Chondrocyte (in vitro differentiated cells): Measurements from ENCODE around the gene LRRTM4. TPM values are rescaled to one million over a fixed set of nuclear protein-coding genes. Genes with fewer than 3 reads are reported as not detected.
"Not testable (repeated sequence)": the region's sequence is repeated elsewhere in the genome, so short reads cannot be mapped to it uniquely, and the experiment has no call there.

Experiments used
- DNase-seq: peaks from one replicate; pipeline ENCODE4 v3.0.0; 2021; ENCODE audit warnings: mixed read lengths, low spot score
- H3K27ac Mint-ChIP-seq: one replicate; pipeline ENCODE4 v1.8.0; 2021; ENCODE audit warnings: mild to moderate bottlenecking, moderate library complexity, mixed read lengths; ENCODE audit not compliant: unreplicated experiment
- H3K27me3 Mint-ChIP-seq: 2 replicates; pipeline ENCODE4 v1.8.0; 2021; ENCODE audit warnings: low read depth, mixed read lengths
- H3K36me3 Mint-ChIP-seq: 2 replicates; pipeline ENCODE4 v1.8.0; 2021; ENCODE audit warnings: low read depth, mixed read lengths
- H3K4me1 Mint-ChIP-seq: 2 replicates; pipeline ENCODE4 v1.8.0; 2021; ENCODE audit warnings: low read depth, mild to moderate bottlenecking, mixed read lengths
- H3K4me3 Mint-ChIP-seq: one replicate; pipeline ENCODE4 v1.8.0; 2021; ENCODE audit warnings: mild to moderate bottlenecking, moderate library complexity, mixed read lengths; ENCODE audit not compliant: unreplicated experiment
- H3K9me3 Mint-ChIP-seq: 2 replicates; pipeline ENCODE4 v1.8.0; 2021; ENCODE audit warnings: low read depth, mixed read lengths
- CTCF ChIP-seq: fragments of 200-600 bp; sonication (generic); IDR thresholded peaks from 2 replicates; pipeline ENCODE4 v1.5.0; 2021; ENCODE audit warnings: antibody characterized with exemption, mild to moderate bottlenecking, moderate library complexity
- total RNA-seq: library from RNA; stranded (reverse); gene quantifications from 3 replicates; pipeline ENCODE4 v1.2.1, GENCODE V29; 2021

The LRRTM4 gene
- total RNA-seq, 1 donor from 2014 or later: not detected

GRCh38 chr2:77099961-77100360 is 422.2 kb downstream of the LRRTM4 start:
- no peak overlapping the region for H3K27ac Mint-ChIP-seq
- H3K4me1 Mint-ChIP-seq: no peaks in the 10 kb centered on the region
- TF ChIP-seq CTCF: no peak
- H3K36me3 Mint-ChIP-seq: no peaks in the 10 kb centered on the region
- peaks cover 12% of the 10 kb centered on the region for H3K27me3 Mint-ChIP-seq
- DNase-seq: no peak
- H3K9me3 Mint-ChIP-seq: no peaks in the 10 kb centered on the region
- H3K4me3 Mint-ChIP-seq: no peak overlapping the region

DNA sequence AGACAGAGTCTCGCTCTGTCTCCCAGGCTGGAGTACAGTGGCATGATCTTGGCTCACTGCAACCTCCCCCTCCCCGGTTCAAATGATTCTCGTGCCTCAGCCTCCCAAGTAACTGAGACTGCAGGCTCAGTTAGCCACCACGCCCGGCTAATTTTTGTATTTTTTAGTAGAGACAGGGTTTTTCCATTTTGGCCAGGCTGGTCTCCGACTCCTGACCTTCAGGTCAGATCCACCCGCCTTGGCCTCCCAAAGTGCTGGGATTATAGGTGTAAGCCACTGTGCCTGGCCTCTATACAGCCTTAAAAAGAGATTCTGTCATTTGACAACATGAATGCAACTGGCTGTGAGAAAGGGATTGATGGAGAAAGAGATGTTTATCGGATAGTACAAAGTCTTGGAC is 426.7 kb downstream of the LRRTM4 start:
- H3K4me3 Mint-ChIP-seq, DNase-seq, H3K27ac Mint-ChIP-seq, H3K4me1 Mint-ChIP-seq, H3K9me3 Mint-ChIP-seq, H3K36me3 Mint-ChIP-seq: not testable (repeated sequence)
- peaks cover 36% of the 10 kb centered on the region for H3K27me3 Mint-ChIP-seq

GRCh38 chr2:77095096-77095495 is 427.1 kb downstream of the LRRTM4 start:
- Mint-ChIP-seq H3K27ac (no peak overlapping the region), H3K9me3 (no peaks in the 10 kb centered on the region), H3K27me3 (peaks cover 40% of the 10 kb centered on the region), H3K36me3 (no peaks in the 10 kb centered on the region), H3K4me3 (no peak overlapping the region), H3K4me1 (no peaks in the 10 kb centered on the region)
- DNase-seq: no peak
- TF ChIP-seq CTCF: no peak

DNA sequence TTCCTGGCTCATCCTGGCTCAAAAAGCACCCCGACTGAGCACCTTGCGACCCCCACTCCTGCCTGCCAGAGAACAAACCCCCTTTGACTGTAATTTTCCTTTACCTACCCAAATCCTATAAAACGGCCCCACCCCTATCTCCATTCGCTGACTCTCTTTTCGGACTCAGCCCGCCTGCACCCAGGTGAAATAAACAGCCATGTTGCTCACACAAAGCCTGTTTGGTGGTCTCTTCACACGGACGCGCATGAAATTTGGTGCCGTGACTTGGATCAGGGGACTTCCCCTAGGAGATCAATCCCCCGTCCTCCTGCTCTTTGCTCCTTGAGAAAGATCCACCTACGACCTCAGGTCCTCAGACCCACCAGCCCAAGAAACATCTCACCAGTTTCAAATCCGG is 433.8 kb downstream of the LRRTM4 start:
- not testable (repeated sequence) for H3K36me3 Mint-ChIP-seq, H3K9me3 Mint-ChIP-seq, H3K4me3 Mint-ChIP-seq, DNase-seq, H3K27ac Mint-ChIP-seq, H3K4me1 Mint-ChIP-seq
- H3K27me3 Mint-ChIP-seq: peaks cover 52% of the 10 kb centered on the region

DNA sequence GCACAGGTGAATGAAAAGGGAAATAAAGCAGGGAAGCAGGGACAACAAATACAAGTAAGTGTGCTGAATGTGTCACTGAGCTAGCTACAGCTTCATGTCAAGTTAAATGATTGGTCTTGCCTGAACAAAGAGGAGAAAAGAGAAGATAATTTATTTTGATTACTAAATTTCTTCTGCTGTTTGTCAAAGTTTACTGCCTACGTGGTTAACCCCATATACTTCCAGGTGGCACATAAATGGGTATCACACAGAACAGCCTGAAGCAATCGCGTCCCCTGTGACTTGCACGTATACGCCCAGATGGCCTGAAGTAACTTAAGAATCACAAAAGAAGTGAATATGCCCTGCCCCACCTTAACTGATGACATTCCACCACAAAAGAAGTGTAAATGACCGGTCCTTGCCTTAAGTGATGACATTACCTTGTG is 434.2 kb downstream of the LRRTM4 start:
- no peak for DNase-seq
- H3K4me3 Mint-ChIP-seq: no peak overlapping the region
- H3K27ac Mint-ChIP-seq: no peak overlapping the region
- peaks cover 2% of the 10 kb centered on the region for H3K4me1 Mint-ChIP-seq
- H3K27me3 Mint-ChIP-seq: peaks cover 49% of the 10 kb centered on the region
- no peak for TF ChIP-seq CTCF
- no peaks in the 10 kb centered on the region for H3K36me3 Mint-ChIP-seq
- no peaks in the 10 kb centered on the region for H3K9me3 Mint-ChIP-seq

- peaks cover 2% of the 10 kb centered on the region for H3K4me1 Mint-ChIP-seq
- no peak overlapping the region for H3K4me3 Mint-ChIP-seq
- no peaks in the 10 kb centered on the region for H3K9me3 Mint-ChIP-seq
- H3K27ac Mint-ChIP-seq: no peak overlapping the region
- no peak for DNase-seq
- H3K36me3 Mint-ChIP-seq: no peaks in the 10 kb centered on the region
- H3K27me3 Mint-ChIP-seq: peaks cover 41% of the 10 kb centered on the region
- no peak for TF ChIP-seq CTCF
These were observed 435.7 kb downstream of the LRRTM4 start for GRCh38 chr2:77086478-77086877.
